HepG2 (cell line): Measurements from ENCODE around the gene VSNL1. TPM values are rescaled to one million over a fixed set of nuclear protein-coding genes. Genes with fewer than 3 reads are reported as not detected.

Source experiments
- AGO1 ChIP-seq: fragments of 200-400 bp; formaldehyde crosslinking; IDR thresholded peaks from 2 replicates; pipeline ENCODE4 v1.6.1; 2017; ENCODE audit warnings: mild to moderate bottlenecking, low read depth, low read length, moderate library complexity; ENCODE audit not compliant: poor library complexity, severe bottlenecking
- BORCS8-MEF2B ChIP-seq: sonication (generic); formaldehyde crosslinking; IDR thresholded peaks from 2 replicates; pipeline ENCODE4 v1.8.0; 2022; ENCODE audit warnings: mild to moderate bottlenecking, missing genetic modification reagents
- DR1 ChIP-seq: sonication (generic); formaldehyde crosslinking; IDR thresholded peaks from 2 replicates; pipeline ENCODE4 v1.8.0; 2021; ENCODE audit warnings: mild to moderate bottlenecking, missing genetic modification reagents, inconsistent platforms
- GPN1 ChIP-seq: sonication (generic); formaldehyde crosslinking; IDR thresholded peaks from 2 replicates; pipeline ENCODE4 v1.5.1; 2020; ENCODE audit warnings: missing genetic modification reagents, borderline replicate concordance
- HDAC2 ChIP-seq: sonication (generic); formaldehyde crosslinking; IDR thresholded peaks from 2 replicates; pipeline ENCODE4 v1.4.0; 2020; ENCODE audit warnings: missing genetic modification reagents
- KDM2A ChIP-seq: sonication (generic); formaldehyde crosslinking; IDR thresholded peaks from 2 replicates; pipeline ENCODE4 v1.4.0; 2020; ENCODE audit warnings: low read depth, missing genetic modification reagents, borderline replicate concordance
- MYNN ChIP-seq: sonication (generic); formaldehyde crosslinking; IDR thresholded peaks from 2 replicates; pipeline ENCODE4 v1.4.0; 2020; ENCODE audit warnings: mild to moderate bottlenecking, low read depth, missing genetic modification reagents
- POGK ChIP-seq: sonication (generic); formaldehyde crosslinking; conservative IDR thresholded peaks from 2 replicates; pipeline ENCODE4 v1.8.0; 2022; ENCODE audit warnings: mild to moderate bottlenecking, moderate library complexity, missing genetic modification reagents
- SATB2 ChIP-seq: sonication (generic); formaldehyde crosslinking; IDR thresholded peaks from 2 replicates; pipeline ENCODE4 v1.5.0; 2020; ENCODE audit warnings: missing genetic modification reagents
- ZBTB10 ChIP-seq: sonication (generic); formaldehyde crosslinking; IDR thresholded peaks from 2 replicates; pipeline ENCODE4 v1.4.0; 2020; ENCODE audit warnings: missing genetic modification reagents, borderline replicate concordance
- ZNF547 ChIP-seq: sonication (generic); formaldehyde crosslinking; IDR thresholded peaks from 2 replicates; pipeline ENCODE4 v1.5.1; 2020; ENCODE audit warnings: mild to moderate bottlenecking, missing genetic modification reagents
- ZNF558 ChIP-seq: sonication (generic); formaldehyde crosslinking; IDR thresholded peaks from 2 replicates; pipeline ENCODE4 v1.9.0; 2022; ENCODE audit warnings: mild to moderate bottlenecking, missing genetic modification reagents, borderline replicate concordance
- ZNF883 ChIP-seq: sonication (generic); formaldehyde crosslinking; IDR thresholded peaks from 2 replicates; pipeline ENCODE4 v1.5.1; 2020; ENCODE audit warnings: mild to moderate bottlenecking, missing genetic modification reagents; ENCODE audit errors: not compliant biosample characterization
- polyA plus RNA-seq, 8 experiments: library from polyadenylated mRNA; depleted of rRNA in 3 of 8; stranded (reverse) in 7 of 8; unstranded in 1 of 8; fragments of >200 nt; fragmentation: Illumina TruSeq in 4 of 8; extraction: Trizol in 4 of 8; gene quantifications; 2 replicates each; pipeline versions ENCODE4 v1.2.1 to v1.2.3, GENCODE V29; 2011 to 2016; ENCODE audit warnings: low read depth in 4 of 8, missing spikeins in 1 of 8, mixed read lengths in 1 of 8; ENCODE audit not compliant: insufficient read depth in 1 of 8
- total RNA-seq, 5 experiments: library from RNA; depleted of rRNA; stranded (reverse); fragments of >200 nt; fragmentation: Illumina TruSeq; extraction: Trizol; gene quantifications; 2 replicates each; pipeline ENCODE4 v1.2.3, GENCODE V29; 2016; ENCODE audit warnings: low read depth in 1 of 5
- TF ChIP-seq, protein P1 (sequence below): sonication (generic); formaldehyde crosslinking; IDR thresholded peaks from 2 replicates; pipeline ENCODE4 v1.8.0; 2023; ENCODE audit warnings: mild to moderate bottlenecking, missing genetic modification reagents
- TF ChIP-seq, protein P2 (sequence below): IDR thresholded peaks from 2 replicates; pipeline ENCODE4 v1.6.1; 2012; ENCODE audit warnings: low read depth, low read length, improper control_type of control experiment
- TF ChIP-seq, protein P3 (sequence below): sonication (generic); formaldehyde crosslinking; IDR thresholded peaks from 2 replicates; pipeline ENCODE4 v1.5.1; 2020; ENCODE audit warnings: missing genetic modification reagents, mild to moderate bottlenecking, borderline replicate concordance
- TF ChIP-seq, protein P4 (sequence below): sonication (generic); formaldehyde crosslinking; IDR thresholded peaks from 2 replicates; pipeline ENCODE4 v1.4.0; 2020; ENCODE audit warnings: missing genetic modification reagents

VSNL1 gene
- total and polyA plus RNA-seq, 2 of the 13 experiments (the other 11 are each of a cell fraction or from before 2014, with no cell fraction given), result 63.2 to 95.9 TPM

- TF ChIP-seq, protein P1, sequence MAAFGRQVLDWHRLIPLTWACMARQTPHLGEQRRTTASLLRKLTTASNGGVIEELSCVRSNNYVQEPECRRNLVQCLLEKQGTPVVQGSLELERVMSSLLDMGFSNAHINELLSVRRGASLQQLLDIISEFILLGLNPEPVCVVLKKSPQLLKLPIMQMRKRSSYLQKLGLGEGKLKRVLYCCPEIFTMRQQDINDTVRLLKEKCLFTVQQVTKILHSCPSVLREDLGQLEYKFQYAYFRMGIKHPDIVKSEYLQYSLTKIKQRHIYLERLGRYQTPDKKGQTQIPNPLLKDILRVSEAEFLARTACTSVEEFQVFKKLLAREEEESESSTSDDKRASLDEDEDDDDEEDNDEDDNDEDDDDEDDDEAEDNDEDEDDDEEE (CRISPR knock-in tag), result peak; percentile 51
- TF ChIP-seq ZBTB10 (CRISPR knock-in tag) (no peak), POGK (CRISPR knock-in tag) (no peak), ZNF883 (CRISPR knock-in tag) (peak; percentile 70), AGO1 (no peak), SATB2 (CRISPR knock-in tag) (no peak), MYNN (CRISPR knock-in tag) (no peak), KDM2A (CRISPR knock-in tag) (peak; percentile 77), ZNF547 (CRISPR knock-in tag) (peak; percentile 29; the same call in 1 of the 2 replicates), DR1 (no peak), BORCS8-MEF2B (no peak), GPN1 (no peak), ZNF558 (no peak), HDAC2 (CRISPR knock-in tag) (no peak)
- TF ChIP-seq, protein P2, sequence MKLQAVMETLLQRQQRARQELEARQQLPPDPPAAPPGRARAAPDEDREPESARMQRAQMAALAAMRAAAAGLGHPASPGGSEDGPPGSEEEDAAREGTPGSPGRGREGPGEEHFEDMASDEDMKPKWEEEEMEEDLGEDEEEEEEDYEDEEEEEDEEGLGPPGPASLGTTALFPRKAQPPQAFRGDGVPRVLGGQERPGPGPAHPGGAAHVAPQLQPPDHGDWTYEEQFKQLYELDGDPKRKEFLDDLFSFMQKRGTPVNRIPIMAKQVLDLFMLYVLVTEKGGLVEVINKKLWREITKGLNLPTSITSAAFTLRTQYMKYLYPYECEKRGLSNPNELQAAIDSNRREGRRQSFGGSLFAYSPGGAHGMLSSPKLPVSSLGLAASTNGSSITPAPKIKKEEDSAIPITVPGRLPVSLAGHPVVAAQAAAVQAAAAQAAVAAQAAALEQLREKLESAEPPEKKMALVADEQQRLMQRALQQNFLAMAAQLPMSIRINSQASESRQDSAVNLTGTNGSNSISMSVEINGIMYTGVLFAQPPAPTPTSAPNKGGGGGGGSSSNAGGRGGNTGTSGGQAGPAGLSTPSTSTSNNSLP, result no peak
- TF ChIP-seq, protein P3, sequence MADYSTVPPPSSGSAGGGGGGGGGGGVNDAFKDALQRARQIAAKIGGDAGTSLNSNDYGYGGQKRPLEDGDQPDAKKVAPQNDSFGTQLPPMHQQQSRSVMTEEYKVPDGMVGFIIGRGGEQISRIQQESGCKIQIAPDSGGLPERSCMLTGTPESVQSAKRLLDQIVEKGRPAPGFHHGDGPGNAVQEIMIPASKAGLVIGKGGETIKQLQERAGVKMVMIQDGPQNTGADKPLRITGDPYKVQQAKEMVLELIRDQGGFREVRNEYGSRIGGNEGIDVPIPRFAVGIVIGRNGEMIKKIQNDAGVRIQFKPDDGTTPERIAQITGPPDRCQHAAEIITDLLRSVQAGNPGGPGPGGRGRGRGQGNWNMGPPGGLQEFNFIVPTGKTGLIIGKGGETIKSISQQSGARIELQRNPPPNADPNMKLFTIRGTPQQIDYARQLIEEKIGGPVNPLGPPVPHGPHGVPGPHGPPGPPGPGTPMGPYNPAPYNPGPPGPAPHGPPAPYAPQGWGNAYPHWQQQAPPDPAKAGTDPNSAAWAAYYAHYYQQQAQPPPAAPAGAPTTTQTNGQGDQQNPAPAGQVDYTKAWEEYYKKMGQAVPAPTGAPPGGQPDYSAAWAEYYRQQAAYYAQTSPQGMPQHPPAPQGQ (CRISPR knock-in tag), result no peak
- TF ChIP-seq, protein P4, sequence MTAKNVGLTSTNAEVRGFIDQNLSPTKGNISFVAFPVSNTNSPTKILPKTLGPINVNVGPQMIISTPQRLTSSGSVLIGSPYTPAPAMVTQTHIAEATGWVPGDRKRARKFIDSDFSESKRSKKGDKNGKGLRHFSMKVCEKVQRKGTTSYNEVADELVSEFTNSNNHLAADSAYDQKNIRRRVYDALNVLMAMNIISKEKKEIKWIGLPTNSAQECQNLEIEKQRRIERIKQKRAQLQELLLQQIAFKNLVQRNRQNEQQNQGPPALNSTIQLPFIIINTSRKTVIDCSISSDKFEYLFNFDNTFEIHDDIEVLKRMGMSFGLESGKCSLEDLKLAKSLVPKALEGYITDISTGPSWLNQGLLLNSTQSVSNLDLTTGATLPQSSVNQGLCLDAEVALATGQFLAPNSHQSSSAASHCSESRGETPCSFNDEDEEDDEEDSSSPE (CRISPR knock-in tag), result no peak
These were observed 22.0 kb upstream of the VSNL1 start, which contains the start of gene RAD51AP2 (continued) for GRCh38 chr2:17518212-17519154.
